ENCODE results near the gene MBD6.
A peak's percentile ranks its signal among the peaks of the same experiment; 100 is the strongest.

MBD6 gene

GRCh38 chr12:57518176-57518919, 4.3 kb upstream of the MBD6 start:
- TF ChIP-seq LEF1 (IDR thresholded peaks at IDR 0.05; ENCODE audit: borderline replicate concordance) (no peak), SUZ12 (IDR thresholded peaks at IDR 0.05) (no peak), L3MBTL2 (conservative IDR thresholded peaks at IDR 0.05) (no peak), HDGF (IDR thresholded peaks at IDR 0.05; ENCODE audit: borderline replicate concordance) (no peak), ZNF384 (IDR thresholded peaks at IDR 0.05) (no peak), BHLHE40 (IDR thresholded peaks at IDR 0.05; ENCODE audit: borderline replicate concordance) (no peak)
- ChIA-PET POLR2A (interaction anchor here (1.1 to 3.4 kb wide), 5 partner anchors 8 to 63 kb away, joined by 3 to 18 read pairs (median 10); partner anchors contain the start of genes GLI1, INHBE and MARS1), CTCF (no interaction called here)
- DNase-seq (ENCODE audit: extremely low spot score), result no peak

- CTCF ChIA-PET, result interaction anchor here (0.6 kb wide), 1 partner anchor 28 kb away, joined by 3 read pairs; no protein-coding TSS in a partner anchor
- peak; percentile 18 for DNase-seq (ENCODE audit: extremely low spot score)
- POLR2A ChIA-PET, result interaction anchor here (0.9 to 3.4 kb wide), 11 partner anchors 7 to 207 kb away, joined by 3 to 18 read pairs (median 8); partner anchors contain the start of genes DCTN2, GLI1, INHBE and MARS1
- no peak for TF ChIP-seq ELF4 (IDR thresholded peaks at IDR 0.05)
- TF ChIP-seq HDGF (IDR thresholded peaks at IDR 0.05; ENCODE audit: borderline replicate concordance), result no peak
- no peak for TF ChIP-seq CTBP1 (IDR thresholded peaks at IDR 0.05; ENCODE audit: borderline replicate concordance)
- no peak for TF ChIP-seq ARNT (IDR thresholded peaks at IDR 0.05)
Measured at GRCh38 chr12:57518920-57519795, 3.5 kb upstream of the MBD6 start.

- DNase-seq (ENCODE audit: extremely low spot score), result peak; percentile 22
- ChIA-PET CTCF (interaction anchor here (0.6 kb wide), 1 partner anchor 28 kb away, joined by 3 read pairs; no protein-coding TSS in a partner anchor), POLR2A (interaction anchor here (0.9 to 3.4 kb wide), 16 partner anchors 8 to 391 kb away, joined by 3 to 18 read pairs (median 4); partner anchors contain the start of genes DCTN2, GLI1, INHBE and LRP1)
- no peak for TF ChIP-seq SUZ12 (IDR thresholded peaks at IDR 0.05)
- no peak for TF ChIP-seq CTBP1 (IDR thresholded peaks at IDR 0.05; ENCODE audit: borderline replicate concordance)
- TF ChIP-seq ELF4 (IDR thresholded peaks at IDR 0.05), result no peak
- TF ChIP-seq PKNOX1 (IDR thresholded peaks at IDR 0.05), result no peak
- no peak for TF ChIP-seq HDGF (IDR thresholded peaks at IDR 0.05; ENCODE audit: borderline replicate concordance)
- no peak for TF ChIP-seq FOXK2 (IDR thresholded peaks at IDR 0.05)
- no peak for TF ChIP-seq SP1 (IDR thresholded peaks at IDR 0.05)
Measured at GRCh38 chr12:57519796-57520052, 2.9 kb upstream of the MBD6 start.

GRCh38 chr12:57520053-57520818, 2.4 kb upstream of the MBD6 start, which contains the start of gene DDIT3:
Gene DDIT3, minus strand, starts transcription at chr12:57520514. Its CDS starts 3,108 bp downstream, at chr12:57517406.
- ChIA-PET POLR2A (interaction anchor here (0.7 to 3.4 kb wide), 26 partner anchors 8 to 392 kb away, joined by 3 to 18 read pairs (median 4); partner anchors contain the start of genes DCTN2, GLI1, INHBE and LRP1), CTCF (interaction anchor here (0.5 to 0.8 kb wide), 3 partner anchors 18 to 61 kb away, joined by 3 read pairs; no protein-coding TSS in a partner anchor)
- TF ChIP-seq L3MBTL2 (conservative IDR thresholded peaks at IDR 0.05) (0 out of 2 replicates have a peak, but pooled peaks have one; percentile 11), SUZ12 (IDR thresholded peaks at IDR 0.05) (no peak), PKNOX1 (IDR thresholded peaks at IDR 0.05) (peak; percentile 92), ELF4 (IDR thresholded peaks at IDR 0.05) (peak; percentile 97)
- peak; percentile 95 for DNase-seq (ENCODE audit: extremely low spot score)

- ChIA-PET CTCF (no interaction called here), POLR2A (no interaction called here)
- no peak for DNase-seq (ENCODE audit: extremely low spot score)
- TF ChIP-seq SUZ12 (IDR thresholded peaks at IDR 0.05) (no peak), ARNT (IDR thresholded peaks at IDR 0.05) (no peak), SP1 (IDR thresholded peaks at IDR 0.05) (no peak), FOXK2 (IDR thresholded peaks at IDR 0.05) (no peak), LEF1 (IDR thresholded peaks at IDR 0.05; ENCODE audit: borderline replicate concordance) (no peak), FOXM1 (IDR thresholded peaks at IDR 0.05; ENCODE audit: borderline replicate concordance) (no peak), BHLHE40 (IDR thresholded peaks at IDR 0.05; ENCODE audit: borderline replicate concordance) (no peak), CTBP1 (IDR thresholded peaks at IDR 0.05; ENCODE audit: borderline replicate concordance) (no peak), L3MBTL2 (conservative IDR thresholded peaks at IDR 0.05) (no peak), ZNF384 (IDR thresholded peaks at IDR 0.05) (no peak), PKNOX1 (IDR thresholded peaks at IDR 0.05) (no peak), ELF4 (IDR thresholded peaks at IDR 0.05) (no peak)
Measured at GRCh38 chr12:57521525-57522010, 1.1 kb upstream of the MBD6 start.

Data from HEK293T (cell line).